Motor neuron (in vitro differentiated cells): ENCODE results near the gene RELT. TPM values are rescaled to one million over a fixed set of nuclear protein-coding genes. Genes with fewer than 3 reads are reported as not detected.

Source experiments
- ATAC-seq, 8 experiments: fragments of 200-7000 bp; cut with Tn5 transposase; replicated peaks in 6 of 8; 2 replicates each; pipeline ENCODE4 v1.8.0; 2021; ENCODE audit warnings: mild to moderate bottlenecking in 8 of 8, moderate library complexity in 8 of 8
- H3K27ac ChIP-seq, 2 donors: fragments of 250-450 bp; sonication (Bioruptor Pico); 2 replicates each; pipeline ENCODE4 v1.9.0; 2021; ENCODE audit warnings: antibody characterized with exemption in 2 of 2, mild to moderate bottlenecking in 2 of 2, moderate library complexity in 1 of 2
- H3K4me1 ChIP-seq, 2 donors: fragments of 250-450 bp; sonication (Bioruptor Pico); replicated peaks in 1 of 2; 2 replicates each; pipeline ENCODE4 v1.6.1; 2021; ENCODE audit warnings: antibody characterized with exemption in 2 of 2, mild to moderate bottlenecking in 2 of 2, moderate library complexity in 1 of 2
- H3K4me3 ChIP-seq, 5 donors: fragments of 250-450 bp; sonication (Bioruptor Pico); 2 replicates each; pipeline ENCODE4 v1.9.0; 2021; ENCODE audit warnings: antibody characterized with exemption in 5 of 5, mild to moderate bottlenecking in 5 of 5, moderate library complexity in 4 of 5
- WGBS, 10 experiments: fragments of 450-650 bp; shearing (Covaris generic); methylation state at CpG; one replicate each; pipeline ENCODE4 v1.0.0; 2022; 5-methylcytosine and 5-hydroxymethylcytosine counted together
- in situ Hi-C, 9 experiments: fragments of 400-800 bp; cut with MboI; loops; one replicate each; pipeline ENCODE4 v1.15.0; 2021; ENCODE audit warnings: low sequenced_read_pairs in 9 of 9, low pct_unique_long_range_greater_than_20kb in 2 of 9; ENCODE audit not compliant: unreplicated experiment in 9 of 9
- total RNA-seq, 8 experiments: library from RNA; unstranded; fragments of 300-600 nt; gene quantifications; 2 replicates each; pipeline versions ENCODE4 v1.2.3 to v1.2.4, GENCODE V29; 2022

Gene RELT
- total RNA-seq, 8 experiments from 2014 or later, result 6.0 to 11.8 (median 7.0) TPM

DNA sequence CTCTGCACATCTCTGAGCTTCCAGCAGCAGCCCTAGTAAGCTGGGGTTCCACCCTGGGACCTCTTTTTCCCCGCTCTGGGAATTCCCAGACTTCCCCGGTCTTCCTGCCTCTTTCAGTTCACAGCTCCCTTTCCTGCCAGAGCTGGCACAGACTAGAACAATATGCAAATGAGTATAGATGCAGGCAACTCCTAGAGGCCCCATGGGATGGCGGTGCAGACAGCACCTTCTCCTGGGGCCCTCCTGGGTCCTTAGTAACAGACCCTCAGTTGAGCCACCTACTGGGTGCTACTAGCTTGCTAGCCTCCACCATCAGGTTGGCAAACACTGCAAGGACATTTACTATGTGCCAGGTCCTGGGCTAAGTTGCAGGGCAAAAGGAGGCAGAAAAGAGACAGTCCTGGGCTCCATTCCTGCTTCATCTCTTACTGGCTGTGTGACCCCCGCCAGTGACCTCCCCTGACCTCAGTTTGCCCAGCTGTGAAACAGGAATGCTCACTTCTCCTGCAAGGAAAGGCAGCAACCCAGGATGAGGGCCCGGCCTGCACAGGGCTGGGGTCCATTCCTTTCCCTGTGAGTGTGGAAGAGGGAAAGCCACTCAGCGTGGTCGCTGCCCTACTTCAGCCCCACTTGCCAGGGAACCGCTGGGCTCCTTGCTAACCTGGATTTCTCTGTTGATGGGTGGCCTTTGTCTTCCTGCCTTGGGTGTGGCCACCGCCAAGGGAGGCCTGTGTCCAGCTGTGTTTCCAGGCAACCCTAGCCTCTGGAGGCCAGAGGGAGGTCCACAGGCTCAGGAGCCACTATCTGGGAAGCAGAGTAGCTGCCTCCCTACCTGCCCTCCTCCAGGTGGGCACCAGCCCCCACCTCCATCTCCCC lies 7.3 kb downstream of the RELT start:
- in situ Hi-C loops, result loop anchor here in 1 of 9 experiments (25.0 kb wide), 1 partner anchor 279 kb away; no protein-coding TSS in a partner anchor
- peak; percentile 36 to 82 (median 77) for ATAC-seq
- Histone ChIP-seq H3K4me1 (peaks cover 29 to 60% of the 10 kb centered on the region in 2 donors), H3K27ac (peak overlapping the region in 1 of 2 donors; percentile 67), H3K4me3 (no peak overlapping the region)
- WGBS, 10 experiments, result 27 to 94% (median 71%) methylated on average over 3 to 4 of the region's 9 CpGs; no CpG with 5 or more reads in 7 of the 10 experiments

DNA sequence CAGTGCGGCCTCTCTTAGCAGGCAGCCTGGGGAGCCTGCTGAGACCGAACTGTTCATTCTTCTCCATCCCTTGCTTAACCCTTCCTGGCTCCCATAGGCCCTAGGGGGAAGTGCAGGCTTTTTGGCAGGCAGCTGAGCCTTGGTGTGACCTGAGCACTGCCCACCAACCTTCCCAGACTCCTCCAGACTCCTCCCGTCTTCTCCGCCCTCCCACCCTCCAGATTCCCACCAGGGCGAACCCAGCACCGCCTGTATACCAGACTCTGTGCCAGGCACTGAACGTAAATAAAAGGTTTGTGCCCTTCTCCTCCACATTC lies 7.9 kb downstream of the RELT start:
- Histone ChIP-seq H3K4me1 (peaks cover 31 to 63% of the 10 kb centered on the region in 2 donors), H3K27ac (no peak overlapping the region), H3K4me3 (no peak overlapping the region)
- 95 to 100% methylated on average over 2 to 4 of the region's 7 CpGs; no CpG with 5 or more reads in 8 of the 10 experiments for WGBS, 10 experiments
- in situ Hi-C loops, result loop anchor here in 1 of 9 experiments (25.0 kb wide), 1 partner anchor 278 kb away; no protein-coding TSS in a partner anchor
- no peak for ATAC-seq

DNA sequence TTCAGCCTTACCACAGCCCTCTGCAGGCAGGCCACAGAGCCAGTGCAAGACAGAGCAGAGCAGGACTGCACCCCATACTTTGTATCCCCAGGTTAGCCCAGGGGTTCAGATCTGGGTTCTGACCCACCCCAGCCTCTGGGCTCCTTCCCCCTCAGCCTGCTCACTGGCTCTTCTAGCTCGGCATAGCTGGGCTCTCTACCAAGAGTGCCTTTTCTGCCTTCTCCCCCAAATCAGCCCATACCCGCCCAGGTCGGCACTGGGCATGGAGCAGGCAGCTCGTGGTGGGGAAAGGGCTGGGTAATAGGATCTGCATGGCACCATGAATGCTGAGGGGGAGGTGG lies 8.3 kb downstream of the RELT start:
- peaks cover 31 to 63% of the 10 kb centered on the region in 2 donors for H3K4me1 ChIP-seq
- no peak overlapping the region for H3K27ac ChIP-seq
- H3K4me3 ChIP-seq, result no peak overlapping the region
- no peak for ATAC-seq
- WGBS, 10 experiments, result 55 to 100% (median 89%) methylated on average over 1 to 3 of the region's 4 CpGs; no CpG with 5 or more reads in 6 of the 10 experiments
- in situ Hi-C loops, result loop anchor here in 1 of 9 experiments (25.0 kb wide), 1 partner anchor 278 kb away; no protein-coding TSS in a partner anchor

DNA sequence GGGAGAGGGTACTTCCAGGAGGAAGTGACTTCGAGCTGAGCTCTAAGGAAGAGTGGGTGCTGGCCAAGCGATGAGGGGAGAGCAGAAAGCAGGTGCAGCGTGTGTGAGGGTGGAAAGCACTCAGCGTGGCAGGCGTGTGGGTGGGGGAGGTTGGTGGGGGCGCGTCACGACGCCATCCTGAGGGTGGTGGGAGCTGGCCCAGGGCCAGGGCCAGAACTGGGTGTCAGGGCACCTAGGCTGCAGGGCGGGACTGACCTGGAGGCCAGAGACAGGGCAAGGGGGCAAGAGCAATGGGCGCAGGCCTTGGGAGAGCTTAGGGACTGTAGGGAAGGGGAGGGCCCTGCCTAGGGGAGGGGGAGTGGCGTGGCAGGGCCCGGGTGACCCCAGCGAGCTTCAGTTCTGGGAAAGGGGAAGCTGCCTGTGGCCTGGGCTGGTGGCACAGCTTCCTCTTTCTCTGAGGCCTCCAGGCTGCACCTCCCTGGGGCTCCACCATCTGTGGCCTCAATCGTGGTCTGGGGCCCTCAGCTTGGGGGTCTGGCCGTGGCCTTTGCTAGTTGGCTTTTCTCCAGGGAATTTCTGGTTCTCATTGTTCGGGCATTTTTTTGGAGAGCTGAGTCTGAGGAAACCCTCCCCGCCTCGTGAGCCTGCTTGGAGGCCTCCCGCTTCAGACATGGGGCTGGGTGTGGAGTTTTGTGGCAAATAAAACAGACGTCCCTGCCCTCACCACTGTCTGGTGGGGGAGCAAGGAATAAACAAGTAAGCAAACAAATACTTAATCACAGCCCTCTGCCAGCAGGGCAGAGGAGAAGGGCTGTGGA lies 8.9 kb downstream of the RELT start:
- in situ Hi-C loops, result loop anchor here in 1 of 9 experiments (25.0 kb wide), 1 partner anchor 277 kb away; no protein-coding TSS in a partner anchor
- ATAC-seq, result peak in 1 of 8 experiments; percentile 2
- Histone ChIP-seq H3K4me3 (no peak overlapping the region), H3K4me1 (peaks cover 31 to 63% of the 10 kb centered on the region in 2 donors), H3K27ac (peak overlapping the region in 1 of 2 donors; percentile 48)
- 40 to 88% (median 68%) methylated on average over 3 to 6 of the region's 21 CpGs; no CpG with 5 or more reads in 5 of the 10 experiments for WGBS, 10 experiments

DNA sequence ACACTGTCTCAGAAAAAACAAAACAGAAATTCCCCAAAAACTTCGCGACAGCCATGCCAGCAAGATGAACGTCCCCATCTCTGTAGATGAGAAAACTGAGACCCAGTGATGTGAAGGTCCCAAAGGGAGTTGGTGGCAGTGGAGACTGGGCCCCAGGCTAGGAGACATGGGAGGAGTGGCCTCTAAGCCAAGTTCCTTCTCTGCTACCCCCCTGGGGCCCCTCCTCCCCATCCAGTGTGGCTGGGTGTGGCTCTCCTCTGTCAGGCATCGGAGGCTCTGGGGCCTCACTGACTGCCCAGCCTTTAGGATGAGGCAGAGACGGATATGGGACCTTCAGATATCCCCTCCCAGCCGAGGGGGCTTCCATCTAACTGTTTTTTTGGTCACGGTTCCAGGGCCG lies 9.8 kb downstream of the RELT start:
- Histone ChIP-seq H3K27ac (no peak overlapping the region), H3K4me3 (no peak overlapping the region), H3K4me1 (peaks cover 31 to 63% of the 10 kb centered on the region in 2 donors)
- in situ Hi-C loops, result loop anchor here in 1 of 9 experiments (25.0 kb wide), 1 partner anchor 276 kb away; no protein-coding TSS in a partner anchor
- ATAC-seq, result peak; percentile 2 to 26 (median 14)
- WGBS, 10 experiments, result 83 to 100% (median 95%) methylated on average over 1 to 5 of the region's 8 CpGs; no CpG with 5 or more reads in 4 of the 10 experiments

DNA sequence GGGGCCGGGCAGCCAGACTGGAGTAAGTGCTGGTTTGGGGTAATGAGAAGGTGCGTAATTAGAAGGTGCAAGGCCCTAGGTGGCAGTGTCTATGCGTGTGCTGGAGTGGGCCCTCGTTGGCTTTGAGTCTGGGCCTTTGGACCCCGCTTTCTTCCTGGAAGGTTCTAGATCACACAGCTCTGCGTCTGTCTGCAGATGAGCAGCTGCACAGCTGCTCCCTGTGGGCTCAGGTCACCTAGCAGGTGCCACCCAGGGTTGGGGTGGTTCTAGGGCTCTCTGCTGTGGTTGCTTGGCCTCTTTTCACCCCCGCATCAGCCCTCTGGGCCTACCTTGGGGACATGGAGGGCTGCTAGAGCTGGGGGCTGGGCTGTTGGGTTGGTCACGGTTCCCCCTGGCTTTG lies 10.3 kb downstream of the RELT start:
- Histone ChIP-seq H3K4me3 (no peak overlapping the region), H3K4me1 (peaks cover 31 to 57% of the 10 kb centered on the region in 2 donors), H3K27ac (no peak overlapping the region)
- no peak for ATAC-seq
- WGBS, 10 experiments, result 73 to 100% (median 100%) methylated on average over 1 to 5 of the region's 8 CpGs; no CpG with 5 or more reads in 7 of the 10 experiments
- in situ Hi-C loops, result loop anchor here in 1 of 9 experiments (25.0 kb wide), 1 partner anchor 276 kb away; no protein-coding TSS in a partner anchor

DNA sequence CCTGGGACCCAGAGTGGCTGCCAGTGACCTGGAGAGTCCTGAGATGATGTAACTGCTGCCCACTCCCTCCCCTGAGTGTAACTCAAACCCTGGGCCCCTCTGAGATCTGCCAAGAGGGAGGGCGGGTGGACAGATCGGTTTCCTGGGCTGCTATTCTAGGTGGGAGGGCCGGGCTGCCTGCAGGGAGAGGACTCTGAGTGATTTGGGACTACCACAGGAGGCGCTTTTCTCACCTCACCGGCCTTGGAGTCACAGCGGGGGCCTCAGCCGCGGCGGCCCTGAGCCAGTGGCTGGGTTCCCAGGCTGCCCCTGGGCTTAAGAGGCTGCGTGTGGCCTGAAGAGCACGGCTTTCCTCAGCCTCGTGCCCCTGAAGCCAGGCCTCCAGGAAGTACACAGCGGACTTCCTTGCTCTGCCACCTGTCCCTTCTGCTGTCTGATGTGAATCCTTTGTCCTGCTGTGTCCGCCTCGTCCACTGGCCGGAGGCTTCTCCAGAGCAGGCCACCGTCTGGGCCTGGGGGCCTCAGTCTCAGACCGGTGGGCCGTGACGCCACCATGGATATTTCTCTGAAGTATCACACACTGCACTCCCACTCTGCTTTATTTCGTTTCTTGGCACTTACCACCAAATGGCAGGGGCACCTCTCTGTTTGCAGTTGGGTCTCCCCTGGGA lies 11.5 kb downstream of the RELT start:
- peak in 3 of 8 experiments; percentile 8 to 17 (median 15) for ATAC-seq
- in situ Hi-C loops, result loop anchor here in 1 of 9 experiments (25.0 kb wide), 1 partner anchor 275 kb away; no protein-coding TSS in a partner anchor
- WGBS, 10 experiments, result 70 to 80% (median 70%) methylated on average over 1 to 7 of the region's 21 CpGs; no CpG with 5 or more reads in 7 of the 10 experiments
- peaks cover 31 to 52% of the 10 kb centered on the region in 2 donors for H3K4me1 ChIP-seq
- no peak overlapping the region for H3K4me3 ChIP-seq
- H3K27ac ChIP-seq, result no peak overlapping the region

DNA sequence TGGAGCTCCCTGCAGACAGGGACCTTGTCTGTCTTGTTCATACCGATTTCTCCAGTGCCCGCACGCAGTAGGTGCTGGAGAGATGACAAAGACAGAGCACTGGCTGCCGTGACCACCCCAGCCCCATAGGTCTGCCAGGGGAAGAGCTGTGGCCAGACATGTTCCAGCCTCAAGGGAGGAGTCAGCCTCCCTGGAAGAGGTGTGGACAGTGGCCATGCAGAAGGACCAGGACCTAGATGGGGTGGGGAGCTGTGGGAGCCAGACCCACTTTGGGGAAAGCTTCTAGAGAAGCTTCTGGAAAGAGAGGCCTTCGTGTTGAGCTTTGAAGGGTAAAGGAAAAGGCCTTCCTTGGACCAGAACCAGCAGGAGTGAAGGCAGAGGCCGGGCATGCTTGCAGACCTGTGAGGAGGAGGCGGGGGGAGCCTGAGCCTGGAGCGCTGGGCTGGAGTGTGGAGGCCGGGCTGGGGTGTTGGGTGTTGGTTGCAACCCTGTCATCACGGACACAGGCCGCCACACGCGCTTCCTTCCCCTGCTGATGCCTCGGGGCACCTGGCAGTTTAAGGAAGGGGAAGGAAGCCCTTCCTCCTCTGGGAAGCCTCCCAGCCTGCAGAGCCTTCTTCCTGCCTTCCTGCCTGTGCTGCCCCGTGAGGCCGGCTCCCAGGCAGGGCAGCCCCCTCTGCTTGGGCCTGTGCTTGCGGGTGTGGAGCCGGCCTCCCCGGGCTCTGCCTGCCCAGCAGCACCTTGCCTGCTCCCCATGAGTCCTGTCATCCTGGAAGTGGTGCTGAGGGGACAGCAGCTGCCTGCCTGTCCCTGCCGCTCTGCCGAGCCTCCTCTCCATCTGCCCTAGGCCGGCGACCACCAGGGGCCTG lies 12.3 kb downstream of the RELT start:
- 36 to 96% (median 80%) methylated on average over 1 to 10 of the region's 23 CpGs; no CpG with 5 or more reads in 3 of the 10 experiments for WGBS, 10 experiments
- in situ Hi-C loops, result loop anchor here in 1 of 9 experiments (25.0 kb wide), 1 partner anchor 274 kb away; no protein-coding TSS in a partner anchor
- no peak overlapping the region for H3K4me3 ChIP-seq
- H3K4me1 ChIP-seq, result peaks cover 23 to 47% of the 10 kb centered on the region in 2 donors
- peak in 6 of 8 experiments; percentile 4 to 39 (median 17) for ATAC-seq
- H3K27ac ChIP-seq, result no peak overlapping the region

DNA sequence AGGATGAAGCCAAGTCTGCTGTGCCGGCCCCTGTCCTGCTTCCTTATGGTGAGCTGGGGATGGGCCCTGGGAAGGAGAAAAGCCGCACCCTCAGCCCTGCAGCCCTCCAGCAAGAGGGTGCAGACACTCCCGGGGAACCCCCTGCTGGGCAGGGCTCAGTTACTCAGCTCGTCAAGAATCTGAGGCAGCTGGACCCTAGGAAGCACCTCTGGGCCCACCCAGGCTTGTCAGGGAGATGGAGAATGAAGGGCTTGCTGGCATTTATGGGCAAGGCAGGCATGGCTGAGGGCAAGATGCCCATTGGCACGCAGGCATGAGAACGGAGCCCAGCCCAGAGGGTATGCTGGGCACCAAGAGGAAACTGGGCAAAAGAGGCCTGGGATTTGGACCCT lies 12.9 kb downstream of the RELT start:
- ATAC-seq, result peak in 3 of 8 experiments; percentile 1 to 26 (median 2)
- 20 to 100% (median 48%) methylated on average over 1 to 5 of the region's 6 CpGs; no CpG with 5 or more reads in 6 of the 10 experiments for WGBS, 10 experiments
- no peak overlapping the region for H3K27ac ChIP-seq
- no peak overlapping the region for H3K4me3 ChIP-seq
- in situ Hi-C loops, result loop anchor here in 1 of 9 experiments (25.0 kb wide), 1 partner anchor 273 kb away; no protein-coding TSS in a partner anchor
- H3K4me1 ChIP-seq, result peaks cover 17 to 41% of the 10 kb centered on the region in 2 donors

DNA sequence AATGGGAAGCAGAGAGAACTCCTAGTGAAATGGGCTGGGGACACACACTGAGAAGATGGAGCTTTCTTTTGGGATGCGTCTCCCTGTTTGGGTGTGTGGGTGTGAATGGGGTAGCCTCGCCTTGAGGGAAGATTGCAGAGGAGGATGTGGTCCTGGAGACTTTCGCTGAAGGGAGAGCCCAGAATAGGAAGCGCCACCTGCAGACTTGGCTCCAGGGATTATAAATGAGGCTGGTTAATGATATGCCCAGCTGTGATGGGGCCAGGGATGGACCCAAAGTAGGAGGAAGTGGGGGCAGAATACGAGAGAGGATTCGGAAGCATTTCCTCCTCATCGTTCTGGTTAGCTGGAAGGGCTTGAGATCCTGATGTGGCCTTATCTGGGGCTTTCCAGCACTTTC lies 13.7 kb downstream of the RELT start:
- WGBS, 10 experiments, result 40 to 80% (median 60%) methylated on average over 1 to 6 of the region's 7 CpGs; no CpG with 5 or more reads in 5 of the 10 experiments
- H3K4me3 ChIP-seq, result no peak overlapping the region
- H3K27ac ChIP-seq, result no peak overlapping the region
- no peak for ATAC-seq
- in situ Hi-C loops, result loop anchor here in 1 of 9 experiments (25.0 kb wide), 1 partner anchor 272 kb away; no protein-coding TSS in a partner anchor
- H3K4me1 ChIP-seq, result peaks cover 17 to 35% of the 10 kb centered on the region in 2 donors
